Stimulated activated CD4-positive, alpha-beta T cell treated with anti-CD3 and anti-CD28 coated beads, Interleukin-1b, Interleukin-23, amount 100 ng/mL, for 1 hour (primary cell): ENCODE results near the gene CERS6.
"Not testable (repeated sequence)": the region's sequence is repeated elsewhere in the genome, so short reads cannot be mapped to it uniquely, and the experiment has no call there.

Experiments
- DNase-seq, 2 donors: peaks; one replicate each; pipeline ENCODE4 v3.0.0-alpha.2; 2020; ENCODE audit warnings: low read depth in 2 of 2

The CERS6 gene, protein sequence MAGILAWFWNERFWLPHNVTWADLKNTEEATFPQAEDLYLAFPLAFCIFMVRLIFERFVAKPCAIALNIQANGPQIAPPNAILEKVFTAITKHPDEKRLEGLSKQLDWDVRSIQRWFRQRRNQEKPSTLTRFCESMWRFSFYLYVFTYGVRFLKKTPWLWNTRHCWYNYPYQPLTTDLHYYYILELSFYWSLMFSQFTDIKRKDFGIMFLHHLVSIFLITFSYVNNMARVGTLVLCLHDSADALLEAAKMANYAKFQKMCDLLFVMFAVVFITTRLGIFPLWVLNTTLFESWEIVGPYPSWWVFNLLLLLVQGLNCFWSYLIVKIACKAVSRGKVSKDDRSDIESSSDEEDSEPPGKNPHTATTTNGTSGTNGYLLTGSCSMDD

DNA sequence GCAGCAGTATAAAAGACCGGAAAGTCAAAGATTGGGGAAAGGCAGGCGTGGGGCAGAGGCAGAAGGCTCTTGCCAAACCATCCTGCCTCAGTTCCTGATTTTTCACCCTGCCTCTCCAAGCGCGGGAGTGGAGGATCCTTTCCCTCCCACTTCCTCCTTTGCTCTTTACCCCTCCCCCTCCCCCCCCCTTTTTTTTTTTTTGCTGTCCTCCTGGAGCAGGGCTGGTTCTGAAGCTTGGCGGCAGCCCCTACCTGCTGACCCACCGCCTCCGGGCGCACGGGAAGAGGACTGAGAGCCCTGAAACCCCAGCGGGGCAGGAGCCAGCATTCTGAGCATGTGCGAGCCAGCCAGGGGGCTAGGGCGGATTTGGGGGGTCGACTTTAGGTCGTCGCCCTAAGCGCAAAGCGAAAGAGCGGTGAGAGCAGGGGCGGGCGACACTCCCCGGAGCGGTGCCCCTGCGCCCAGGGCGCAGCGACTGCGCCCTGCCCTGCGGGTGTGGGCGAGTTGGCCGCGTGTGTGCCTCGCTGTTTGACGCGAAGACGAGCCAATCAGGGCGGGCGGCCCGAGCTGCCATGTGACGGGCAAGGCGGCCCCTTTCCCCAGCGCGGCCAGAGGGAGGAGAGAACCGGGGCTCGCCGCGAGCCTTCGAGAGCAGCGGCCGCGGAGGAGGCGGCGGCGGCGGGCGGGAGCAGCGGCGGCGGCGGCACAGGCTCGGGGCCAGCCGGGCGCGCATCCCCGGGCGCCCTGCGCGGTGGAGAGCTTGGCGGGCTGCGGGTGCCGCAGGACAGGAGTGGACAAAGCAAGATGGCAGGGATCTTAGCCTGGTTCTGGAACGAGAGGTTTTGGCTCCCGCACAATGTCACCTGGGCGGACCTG, at the start of gene CERS6:
Gene CERS6, plus strand, starts transcription at position 628 of the 876 bp plus-strand sequence. Its CDS starts 177 bp downstream, at position 805.
- peak; percentile 21 to 58 for DNase-seq

DNA sequence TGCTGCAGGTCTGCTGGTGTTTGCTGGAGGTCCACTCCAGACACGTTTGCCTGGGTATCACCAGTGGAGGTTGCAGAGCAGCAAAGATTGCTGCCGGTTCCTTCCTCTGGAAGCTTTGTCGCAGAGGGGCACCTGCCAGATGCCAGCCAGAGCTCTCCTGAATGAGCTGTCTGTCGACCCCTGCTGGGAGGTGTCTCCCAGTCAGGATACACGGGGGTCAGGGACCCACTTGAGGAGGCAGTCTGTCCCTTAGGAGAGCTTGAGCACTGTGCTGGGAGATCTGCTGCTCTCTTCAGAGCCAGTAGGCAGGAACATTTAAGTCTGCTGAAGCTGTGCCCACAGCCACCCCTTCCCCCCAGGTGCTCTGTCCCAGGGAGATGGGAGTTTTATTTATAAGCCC, 43.8 kb upstream of the CERS6 start:
- not testable (repeated sequence) for DNase-seq

- not testable (repeated sequence) for DNase-seq
Measured at GRCh38 chr2:168413101-168413500, 43.0 kb upstream of the CERS6 start.

GRCh38 chr2:168416555-168416954, 39.5 kb upstream of the CERS6 start:
- DNase-seq = no peak

DNA sequence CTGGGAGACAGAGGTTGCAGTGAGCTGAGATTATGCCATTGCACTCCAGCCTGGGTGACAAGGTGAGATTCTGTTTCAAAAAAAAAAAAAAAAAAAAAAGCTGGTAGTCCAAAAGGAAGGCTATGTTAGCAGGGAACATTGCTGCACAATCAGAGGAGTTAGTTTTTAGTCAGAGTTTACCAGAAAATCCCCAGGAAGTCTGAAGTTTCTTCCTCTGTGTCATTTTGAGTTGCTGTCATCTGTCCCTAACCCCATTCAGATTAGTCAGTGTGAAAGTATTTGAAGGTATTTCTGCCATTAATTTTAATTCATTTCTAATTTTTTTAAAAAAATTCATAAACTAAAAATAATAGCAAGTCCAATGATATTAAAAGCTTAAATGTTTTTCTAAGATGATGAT, 33.5 kb upstream of the CERS6 start:
- DNase-seq = no peak

GRCh38 chr2:168424112-168424951, 31.7 kb upstream of the CERS6 start:
- no peak for DNase-seq

DNA sequence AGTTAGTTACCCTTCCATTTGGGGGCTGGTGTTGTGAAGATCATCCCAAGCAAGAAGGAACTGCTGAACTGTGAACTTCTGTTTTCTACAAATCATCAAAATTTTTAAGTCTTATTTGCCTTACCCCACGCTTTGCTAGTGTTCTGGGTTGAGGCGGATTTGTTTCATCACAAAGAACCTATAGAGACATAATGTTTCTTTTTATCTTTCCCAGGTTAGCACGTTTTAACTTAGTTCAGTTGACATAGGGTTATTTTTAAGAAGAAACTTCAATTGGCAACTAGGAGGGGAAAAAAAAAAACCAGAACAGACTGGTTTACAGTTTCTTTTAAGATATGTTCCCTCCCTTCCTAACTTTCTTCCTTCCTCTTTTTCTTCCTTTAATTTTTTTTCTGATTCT, 31.1 kb upstream of the CERS6 start:
- DNase-seq = no peak

DNA sequence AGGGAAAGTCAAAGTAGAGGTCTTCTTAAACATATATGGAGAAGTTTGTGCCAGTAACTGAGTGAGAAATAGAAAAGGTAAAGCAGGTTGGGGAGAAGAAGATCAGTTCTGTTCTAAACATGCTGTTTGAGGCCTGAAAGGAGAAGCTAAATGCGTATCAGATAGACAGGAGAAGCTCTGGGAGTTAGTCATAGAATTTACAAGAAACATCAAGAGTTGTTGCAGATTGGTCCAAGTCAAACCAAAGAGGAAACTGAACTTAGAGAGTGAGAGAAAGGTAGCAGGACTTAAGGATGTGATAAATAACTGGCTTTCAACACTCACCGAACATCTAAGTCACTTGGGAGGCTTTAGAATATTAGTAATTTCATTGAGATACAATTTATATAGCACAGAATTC, 29.2 kb upstream of the CERS6 start:
- DNase-seq = no peak

- DNase-seq = no peak
Measured at GRCh38 chr2:168427451-168427850, 28.6 kb upstream of the CERS6 start.

DNA sequence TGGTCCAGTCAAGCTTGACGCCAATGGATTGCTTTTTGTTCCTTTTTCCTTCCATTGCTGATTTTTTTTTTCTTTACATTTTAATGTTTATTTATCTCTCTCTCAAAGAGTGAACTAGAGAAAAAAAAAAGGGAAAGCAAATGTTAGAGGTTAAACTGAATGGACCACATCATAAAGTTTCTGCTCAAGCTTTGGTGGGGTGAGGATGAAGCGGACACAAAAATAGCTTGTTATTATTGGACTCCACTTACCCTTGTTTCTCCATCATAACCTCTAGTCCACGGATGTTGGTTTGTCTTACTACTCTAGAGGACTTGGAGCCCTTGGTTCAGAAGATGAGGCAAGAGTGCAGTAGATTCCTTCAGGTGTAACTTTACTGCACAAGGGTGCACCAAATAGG, 27.6 kb upstream of the CERS6 start:
- no peak for DNase-seq

DNA sequence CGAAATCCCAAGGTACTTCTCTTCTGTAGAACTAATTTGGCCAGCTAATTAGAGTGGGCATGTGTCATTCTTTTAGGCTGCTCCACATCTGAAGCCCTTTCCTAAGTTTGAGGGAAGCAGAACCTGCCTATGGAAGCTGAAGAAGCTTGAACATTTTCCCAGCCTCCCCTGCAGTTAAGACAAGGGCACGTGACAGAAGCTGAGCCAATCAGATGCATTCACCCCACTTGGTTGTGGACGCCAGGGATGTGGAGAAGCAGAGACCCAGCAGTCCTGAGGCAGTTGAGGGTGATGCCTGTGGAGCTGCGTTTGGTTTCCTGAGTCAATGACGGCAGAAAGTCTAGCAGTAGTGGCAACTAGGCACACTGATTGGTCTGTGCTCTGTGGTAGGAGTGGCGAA, 26.1 kb upstream of the CERS6 start:
- DNase-seq = no peak

DNA sequence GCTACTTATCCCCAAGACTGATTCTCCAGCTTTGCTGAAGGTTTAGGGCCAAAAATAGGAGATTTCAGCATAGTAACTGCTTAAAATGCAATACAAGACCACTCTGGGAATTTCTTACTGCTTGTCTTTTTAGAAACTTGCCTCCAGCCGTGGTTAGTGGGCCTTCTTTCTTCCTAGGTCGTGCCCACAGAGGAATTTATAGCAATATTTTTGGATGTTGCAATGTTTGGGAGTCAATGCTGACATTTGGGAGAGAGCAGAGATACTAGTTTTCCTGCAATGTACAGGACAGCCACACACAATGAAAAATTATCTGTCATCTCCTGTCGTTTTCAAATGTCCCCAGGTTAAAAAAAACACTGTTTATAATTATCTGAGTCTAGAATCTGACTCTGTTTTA, 25.6 kb upstream of the CERS6 start:
- no peak for DNase-seq

- no peak for DNase-seq
Measured at GRCh38 chr2:168431301-168432024, 24.6 kb upstream of the CERS6 start.

- no peak for DNase-seq
Measured at GRCh38 chr2:168432100-168432499, 24.0 kb upstream of the CERS6 start.

DNA sequence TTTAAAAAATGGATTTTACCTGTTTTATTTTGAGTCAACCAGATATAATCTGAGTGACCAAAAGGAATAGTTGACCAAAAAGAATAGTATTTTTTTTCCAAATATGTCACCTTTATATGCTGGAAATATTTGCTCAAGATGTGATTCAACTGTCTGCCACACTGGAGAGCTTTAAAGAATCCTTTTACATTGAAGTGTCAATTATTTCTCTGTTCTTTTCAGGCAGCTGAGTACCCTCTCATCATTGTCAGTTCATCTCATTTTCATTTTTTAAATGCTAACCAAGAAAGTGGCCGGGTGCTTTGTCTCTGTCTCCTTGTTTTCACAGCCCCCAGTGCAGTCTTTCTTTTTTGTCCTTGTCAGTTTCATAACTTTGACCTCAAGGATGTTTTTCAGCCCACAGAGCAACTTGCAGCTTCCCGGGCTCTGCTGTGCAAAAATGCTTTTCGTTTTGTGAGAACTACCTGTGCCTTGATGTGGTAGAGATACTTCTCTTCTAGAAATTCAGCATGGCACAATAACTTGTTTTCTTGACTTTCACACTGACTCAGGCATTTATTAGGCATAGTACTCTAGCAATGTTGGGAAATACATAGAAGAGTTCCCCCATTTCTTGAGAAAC, 23.4 kb upstream of the CERS6 start:
- DNase-seq = no peak

DNA sequence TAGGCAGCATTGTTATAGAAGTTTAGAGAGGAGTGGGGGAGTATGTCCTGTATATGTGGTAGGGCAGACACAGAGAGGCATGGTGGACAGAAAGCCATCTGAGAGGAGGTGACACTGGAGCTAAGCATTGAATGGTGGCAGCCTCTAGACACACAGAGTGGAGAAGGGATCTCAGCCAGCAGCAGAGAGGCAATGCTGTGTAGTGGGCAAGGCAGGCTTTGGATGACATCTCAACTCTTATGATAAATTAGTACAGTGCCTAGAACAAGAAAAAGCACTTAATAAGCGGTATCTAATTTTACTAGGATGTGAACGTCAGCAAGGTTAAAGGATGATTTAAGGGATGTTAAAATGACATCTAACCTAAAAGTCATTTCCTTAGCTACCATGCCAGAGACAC, 22.5 kb upstream of the CERS6 start:
- no peak for DNase-seq

DNA sequence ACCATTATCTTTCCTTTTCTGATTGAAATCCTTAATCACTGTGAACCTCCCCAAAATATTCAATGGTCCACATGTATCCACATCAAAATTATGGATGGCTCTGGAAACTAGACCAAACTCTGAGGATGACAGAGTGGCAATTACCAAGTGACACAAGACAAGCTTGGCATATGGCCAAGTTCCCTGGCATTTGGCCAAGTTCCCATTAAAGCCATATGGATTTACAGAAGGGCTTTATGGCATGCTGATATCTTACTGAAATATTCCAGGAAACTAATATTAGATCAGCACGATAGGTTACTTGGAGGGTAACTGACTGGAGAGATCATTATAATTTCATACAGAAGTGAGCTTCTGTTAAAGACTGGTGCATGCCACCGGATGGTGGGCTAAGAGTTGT, 21.9 kb upstream of the CERS6 start:
- no peak for DNase-seq

DNA sequence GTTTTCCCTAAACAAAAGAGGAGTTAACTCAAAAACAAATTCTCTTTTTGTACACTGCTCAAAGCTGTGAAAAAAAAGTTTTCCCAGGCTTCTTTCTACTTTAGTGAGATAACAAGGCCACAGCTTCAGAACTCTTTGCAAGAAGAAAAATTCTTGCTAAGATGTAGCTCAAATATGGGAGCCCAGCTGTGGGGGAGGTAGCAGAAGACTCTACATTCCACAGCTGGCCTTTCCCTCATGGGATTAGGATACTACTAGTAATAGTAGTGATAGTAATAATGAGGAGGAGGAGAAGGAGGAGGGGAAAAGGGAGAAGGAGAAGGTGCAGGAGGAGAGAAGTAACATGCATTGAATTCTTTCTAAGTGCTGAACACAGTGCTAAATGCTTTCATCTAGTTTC, 19.2 kb upstream of the CERS6 start:
- DNase-seq = no peak

- DNase-seq = no peak
Measured at GRCh38 chr2:168438553-168438952, 17.5 kb upstream of the CERS6 start.

DNA sequence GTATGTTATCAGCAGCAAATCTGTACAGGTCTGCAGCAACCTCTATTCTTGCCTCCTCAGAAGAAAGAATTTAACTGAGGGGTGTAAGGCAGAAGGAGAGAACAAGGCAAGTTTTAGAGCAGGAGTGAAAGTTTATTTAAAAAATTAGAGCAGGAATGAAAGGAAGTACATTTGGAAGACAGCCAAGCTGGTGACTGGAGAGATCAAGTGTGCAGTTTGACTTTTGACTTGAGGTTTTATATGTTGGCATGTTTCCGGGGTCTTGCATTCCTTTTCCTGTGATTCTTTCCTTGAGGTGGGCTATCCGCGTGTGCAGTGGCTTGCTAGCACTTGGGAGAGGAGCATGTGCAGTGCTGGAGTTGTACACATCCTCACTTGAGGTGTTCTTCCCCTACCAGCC, 16.5 kb upstream of the CERS6 start:
- DNase-seq = no peak
